22Rv1 (cell line): ENCODE data around the gene DMRTB1.

Source experiments
- CTCF ChIP-seq: fragments of 450-650 bp; IDR thresholded peaks from 2 replicates; pipeline ENCODE4 v1.5.1; 2017; ENCODE audit warnings: mild to moderate bottlenecking
- ZFX ChIP-seq: fragments of 450-650 bp; IDR thresholded peaks from 2 replicates; pipeline ENCODE4 v1.6.1; 2017; ENCODE audit warnings: antibody characterized with exemption, borderline replicate concordance

GRCh38 chr1:53460666-53461322, 1.6 kb downstream of the DMRTB1 start:
- no peak for TF ChIP-seq CTCF
- no peak for TF ChIP-seq ZFX
